Caco-2 (cell line): ENCODE results near the gene DOK6. TPM values are rescaled to one million over a fixed set of nuclear protein-coding genes. Genes with fewer than 3 reads are reported as not detected.

Experiments used
- BruUV-seq: library from RNA; stranded (reverse); fragments of 400-500 nt; replicated peaks from 2 replicates; lab custom pipeline; 2021; lab: Mats Ljungman, UMichigan
- CTCF ChIA-PET: fragments of 300-600 bp; sonication (Branson Sonifier 250); formaldehyde crosslinking; loops from one replicate; lab custom pipeline; 2022; ENCODE audit warnings: antibody characterized with exemption; lab: Charles Lee
- POLR2A ChIA-PET: fragments of 300-600 bp; sonication (Branson Sonifier 250); formaldehyde crosslinking; loops from one replicate; lab custom pipeline; 2022; ENCODE audit warnings: antibody characterized with exemption; lab: Charles Lee
- DNase-seq, 2 experiments: peaks; one replicate each; pipeline versions ENCODE4 v3.0.0 to v3.0.0-alpha.2; 2020 to 2022
- H3K27me3 ChIP-seq: replicated peaks from 2 replicates; pipeline ENCODE4 v1.6.0; 2011; ENCODE audit warnings: low read length; ENCODE audit not compliant: control insufficient read depth, insufficient read depth
- H3K36me3 ChIP-seq: 2 replicates; pipeline ENCODE4 v1.5.1; 2011; ENCODE audit warnings: low read length; ENCODE audit not compliant: control insufficient read depth, insufficient read depth
- H3K4me1 ChIP-seq: fragments of 250-450 bp; sonication (Bioruptor Pico); 2 replicates; pipeline ENCODE4 v1.5.1; 2020; ENCODE audit warnings: mild to moderate bottlenecking
- H3K4me3 ChIP-seq: 2 replicates; pipeline ENCODE4 v1.5.1; 2011; ENCODE audit warnings: low read depth, mild to moderate bottlenecking, control low read depth, low read length
- H3K9me3 ChIP-seq: fragments of 250-450 bp; sonication (Bioruptor Pico); 2 replicates; pipeline ENCODE4 v1.5.1; 2020; ENCODE audit warnings: mild to moderate bottlenecking, moderate library complexity
- H3K27ac Mint-ChIP-seq: one replicate; pipeline ENCODE4 v1.8.0; 2022; ENCODE audit warnings: mixed read lengths; ENCODE audit not compliant: unreplicated experiment
- H3K27me3 Mint-ChIP-seq: one replicate; pipeline ENCODE4 v1.8.0; 2022; ENCODE audit warnings: mixed read lengths; ENCODE audit not compliant: insufficient read depth, unreplicated experiment
- H3K36me3 Mint-ChIP-seq: one replicate; pipeline ENCODE4 v1.8.0; 2022; ENCODE audit warnings: mild to moderate bottlenecking, mixed read lengths; ENCODE audit not compliant: insufficient read depth, unreplicated experiment
- H3K4me1 Mint-ChIP-seq: one replicate; pipeline ENCODE4 v1.8.0; 2022; ENCODE audit warnings: low read depth, mixed read lengths; ENCODE audit not compliant: unreplicated experiment
- H3K4me3 Mint-ChIP-seq: one replicate; pipeline ENCODE4 v1.8.0; 2022; ENCODE audit warnings: mild to moderate bottlenecking, moderate library complexity, mixed read lengths; ENCODE audit not compliant: unreplicated experiment
- H3K9me3 Mint-ChIP-seq: one replicate; pipeline ENCODE4 v1.8.0; 2022; ENCODE audit warnings: mixed read lengths; ENCODE audit not compliant: unreplicated experiment
- CTCF ChIP-seq, 2 experiments: fragments of 200-600 bp in 1 of 2; IDR thresholded peaks; 1 replicate in 1 of 2; 2 replicates in 1 of 2; pipeline versions ENCODE4 v1.5.1 to v1.8.0; 2011 to 2022; ENCODE audit warnings: antibody characterized with exemption in 1 of 2, control low read depth in 1 of 2, inconsistent platforms in 1 of 2, low read depth in 1 of 2, low read length in 1 of 2, mild to moderate bottlenecking in 1 of 2, moderate library complexity in 1 of 2; ENCODE audit not compliant: insufficient read depth in 1 of 2, severe bottlenecking in 1 of 2, unreplicated experiment in 1 of 2
- intact Hi-C: fragments of 100-400 bp; cut with micrococcal nuclease; formaldehyde crosslinking; loops from one replicate; pipeline ENCODE4 v1.10.0; 2022; ENCODE audit not compliant: unreplicated experiment
- total RNA-seq: library from RNA; stranded (reverse); gene quantifications from 2 replicates; pipeline ENCODE4 v1.2.3, GENCODE V29; 2022

Gene DOK6
- total RNA-seq, 1 experiment from 2014 or later = not detected

- Histone ChIP-seq H3K27me3 (no peaks in the 10 kb centered on the region), H3K36me3 (no peaks in the 10 kb centered on the region), H3K9me3 (no peaks in the 10 kb centered on the region), H3K4me1 (no peaks in the 10 kb centered on the region), H3K4me3 (no peak overlapping the region)
- H3K36me3 Mint-ChIP-seq = no peaks in the 10 kb centered on the region
- H3K27me3 Mint-ChIP-seq = no peaks in the 10 kb centered on the region
- DNase-seq = no peak
- no peak overlapping the region for H3K4me3 Mint-ChIP-seq
- H3K4me1 Mint-ChIP-seq = no peaks in the 10 kb centered on the region
- H3K9me3 Mint-ChIP-seq = no peaks in the 10 kb centered on the region
- CTCF ChIA-PET = no interaction called here
- no peak overlapping the region for H3K27ac Mint-ChIP-seq
- TF ChIP-seq CTCF (IDR thresholded peaks at IDR 0.05; ENCODE audit: insufficient read depth in 1 of 2, low read depth in 1 of 2, low read length in 1 of 2, severe bottlenecking in 1 of 2, unreplicated experiment in 1 of 2) = no peak
- POLR2A ChIA-PET = no interaction called here
- intact Hi-C loops = no loop called here
- no TSS peak for BruUV-seq
These were observed 1.9 kb downstream of the DOK6 start for GRCh38 chr18:69402533-69402989.

DNA sequence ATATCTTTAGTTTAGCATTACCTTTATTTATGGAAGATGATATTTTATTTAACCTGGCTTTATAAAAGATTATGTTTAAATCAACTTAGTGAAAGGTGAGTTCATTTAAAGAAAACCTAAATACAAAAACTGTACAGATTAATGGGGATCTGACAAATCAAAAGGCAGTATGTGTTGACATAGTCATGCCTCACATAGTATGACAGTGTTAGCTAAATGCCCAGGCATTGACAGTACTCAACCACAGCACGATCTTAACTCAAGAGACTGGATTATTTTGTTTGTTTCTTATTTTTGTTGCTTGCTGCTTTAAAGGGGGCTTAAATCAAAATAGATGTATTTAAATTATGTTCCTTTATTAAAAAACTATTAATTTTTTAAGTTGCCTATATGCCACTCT lies 7.8 kb downstream of the DOK6 start:
- Histone ChIP-seq H3K27me3 (no peaks in the 10 kb centered on the region), H3K36me3 (no peaks in the 10 kb centered on the region), H3K4me1 (no peaks in the 10 kb centered on the region), H3K9me3 (no peaks in the 10 kb centered on the region), H3K4me3 (no peak overlapping the region)
- Mint-ChIP-seq H3K36me3 (no peaks in the 10 kb centered on the region), H3K4me1 (no peaks in the 10 kb centered on the region), H3K4me3 (no peak overlapping the region), H3K27me3 (no peaks in the 10 kb centered on the region), H3K9me3 (no peaks in the 10 kb centered on the region), H3K27ac (no peak overlapping the region)
- DNase-seq = no peak
- POLR2A ChIA-PET = no interaction called here
- no TSS peak for BruUV-seq
- TF ChIP-seq CTCF (IDR thresholded peaks at IDR 0.05; ENCODE audit: insufficient read depth in 1 of 2, low read depth in 1 of 2, low read length in 1 of 2, severe bottlenecking in 1 of 2, unreplicated experiment in 1 of 2) = no peak
- intact Hi-C loops = no loop called here
- CTCF ChIA-PET = no interaction called here

DNA sequence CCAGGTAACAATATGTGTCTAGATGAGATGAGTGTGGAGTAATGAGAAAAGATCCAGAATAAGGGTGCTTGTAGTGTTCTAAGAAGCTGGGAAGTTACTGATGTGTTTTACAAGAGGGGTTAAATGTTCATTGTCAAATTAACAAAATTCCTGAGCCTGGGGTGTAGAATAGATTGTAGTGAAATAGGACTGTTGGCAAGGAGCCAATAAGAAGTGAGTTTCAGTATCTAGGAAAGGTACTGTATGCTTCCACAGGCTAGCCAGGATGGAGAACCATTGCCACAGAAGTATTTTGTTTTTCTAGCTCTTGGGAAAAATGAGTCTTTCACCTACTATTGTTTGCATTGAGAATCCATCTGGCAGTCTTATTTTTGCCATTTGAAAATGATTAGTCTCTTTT lies 10.5 kb downstream of the DOK6 start:
- intact Hi-C loops = no loop called here
- Histone ChIP-seq H3K27me3 (no peaks in the 10 kb centered on the region), H3K4me3 (no peak overlapping the region), H3K9me3 (no peaks in the 10 kb centered on the region), H3K36me3 (no peaks in the 10 kb centered on the region), H3K4me1 (no peaks in the 10 kb centered on the region)
- Mint-ChIP-seq H3K9me3 (no peaks in the 10 kb centered on the region), H3K4me1 (no peaks in the 10 kb centered on the region), H3K36me3 (no peaks in the 10 kb centered on the region), H3K4me3 (no peak overlapping the region), H3K27ac (no peak overlapping the region), H3K27me3 (no peaks in the 10 kb centered on the region)
- POLR2A ChIA-PET = no interaction called here
- no peak for DNase-seq
- CTCF ChIA-PET = no interaction called here
- TF ChIP-seq CTCF (IDR thresholded peaks at IDR 0.05; ENCODE audit: insufficient read depth in 1 of 2, low read depth in 1 of 2, low read length in 1 of 2, severe bottlenecking in 1 of 2, unreplicated experiment in 1 of 2) = no peak
- BruUV-seq = no TSS peak
